Measurements from ENCODE around the gene EMX2.

Gene EMX2

GRCh38 chr10:117552156-117552631 is 9.6 kb downstream of the EMX2 start:
- H3K9me3 ChIP-seq (ENCODE audit: control insufficient read depth, insufficient read depth, low read depth, low read length) = no peaks in the 10 kb centered on the region
- TF ChIP-seq ZFP69B (tag by site-specific recombination; IDR thresholded peaks at IDR 0.05) = no peak
- TF ChIP-seq ZNF514 (tag by site-specific recombination; IDR thresholded peaks at IDR 0.05) = no peak
- no peak for TF ChIP-seq SETDB1 (IDR thresholded peaks at IDR 0.05; ENCODE audit: insufficient read length, low read length)
- TF ChIP-seq ZNF544 (tag by site-specific recombination; IDR thresholded peaks at IDR 0.05) = no peak
- no peak for TF ChIP-seq ZFHX2 (tag by site-specific recombination; conservative IDR thresholded peaks at IDR 0.05)
- TF ChIP-seq ZBTB49 (tag by site-specific recombination; IDR thresholded peaks at IDR 0.05; ENCODE audit: low read depth) = no peak
- TF ChIP-seq ZNF394 (tag by site-specific recombination; IDR thresholded peaks at IDR 0.05; ENCODE audit: borderline replicate concordance) = no peak
- no peak for TF ChIP-seq ZNF433 (tag by site-specific recombination; IDR thresholded peaks at IDR 0.05; ENCODE audit: low read depth)
- TF ChIP-seq ZBTB6 (tag by site-specific recombination; IDR thresholded peaks at IDR 0.05) = no peak
- TF ChIP-seq YY1 (tag by site-specific recombination; IDR thresholded peaks at IDR 0.05) = no peak
- TF ChIP-seq ZNF266 (tag by site-specific recombination; IDR thresholded peaks at IDR 0.05; ENCODE audit: low read depth) = no peak
- no peak for TF ChIP-seq KLF9 (tag by site-specific recombination; IDR thresholded peaks at IDR 0.05; ENCODE audit: low read depth)
- no peak for TF ChIP-seq ZNF830 (tag by site-specific recombination; IDR thresholded peaks at IDR 0.05; ENCODE audit: low read depth)
- no peak for TF ChIP-seq ZNF776 (tag by site-specific recombination; IDR thresholded peaks at IDR 0.05; ENCODE audit: borderline replicate concordance)
- no peak for TF ChIP-seq ZNF585B (tag by site-specific recombination; IDR thresholded peaks at IDR 0.05)
- no peak for TF ChIP-seq ZNF510 (tag by site-specific recombination; IDR thresholded peaks at IDR 0.05; ENCODE audit: insufficient replicate concordance)
- TF ChIP-seq ZNF18 (tag by site-specific recombination; IDR thresholded peaks at IDR 0.05) = no peak
- H3K4me3 ChIP-seq (ENCODE audit: low read depth, low read length) = no peak overlapping the region
- H3K27ac ChIP-seq (ENCODE audit: extremely low read depth, low read depth, low read length) = no peak overlapping the region
- peaks cover 0 to 5% of the 10 kb centered on the region in 2 experiments; a peak in 1 of 3 replicates for H3K36me3 ChIP-seq (ENCODE audit: control insufficient read depth in 2 of 2, insufficient read depth in 1 of 2, low read length in 2 of 2)
- POLR2A ChIA-PET = no interaction called here
- CTCF ChIA-PET = no interaction called here
- H3K4me1 ChIP-seq (ENCODE audit: control insufficient read depth, insufficient read depth, low read length) = no peaks in the 10 kb centered on the region

- TF ChIP-seq PRDM10 (tag by site-specific recombination; IDR thresholded peaks at IDR 0.05) (no peak), ZNF394 (tag by site-specific recombination; IDR thresholded peaks at IDR 0.05; ENCODE audit: borderline replicate concordance) (no peak)
- Histone ChIP-seq H3K4me3 (ENCODE audit: low read depth, low read length) (no peak overlapping the region), H3K36me3 (ENCODE audit: control insufficient read depth in 2 of 2, insufficient read depth in 1 of 2, low read length in 2 of 2) (peaks cover 0 to 5% of the 10 kb centered on the region in 2 experiments; a peak in 1 of 3 replicates), H3K4me1 (ENCODE audit: control insufficient read depth, insufficient read depth, low read length) (no peaks in the 10 kb centered on the region), H3K9me3 (ENCODE audit: control insufficient read depth, insufficient read depth, low read depth, low read length) (no peaks in the 10 kb centered on the region), H3K27ac (ENCODE audit: extremely low read depth, low read depth, low read length) (no peak overlapping the region)
- ChIA-PET POLR2A (no interaction called here), CTCF (no interaction called here)
Observed at GRCh38 chr10:117552701-117553141, 10.2 kb downstream of the EMX2 start.

Measured in HEK293 (cell line).